ENCODE data around the gene TRIM46.
A peak's percentile ranks its signal among the peaks of the same experiment; 100 is the strongest.

The TRIM46 gene, protein sequence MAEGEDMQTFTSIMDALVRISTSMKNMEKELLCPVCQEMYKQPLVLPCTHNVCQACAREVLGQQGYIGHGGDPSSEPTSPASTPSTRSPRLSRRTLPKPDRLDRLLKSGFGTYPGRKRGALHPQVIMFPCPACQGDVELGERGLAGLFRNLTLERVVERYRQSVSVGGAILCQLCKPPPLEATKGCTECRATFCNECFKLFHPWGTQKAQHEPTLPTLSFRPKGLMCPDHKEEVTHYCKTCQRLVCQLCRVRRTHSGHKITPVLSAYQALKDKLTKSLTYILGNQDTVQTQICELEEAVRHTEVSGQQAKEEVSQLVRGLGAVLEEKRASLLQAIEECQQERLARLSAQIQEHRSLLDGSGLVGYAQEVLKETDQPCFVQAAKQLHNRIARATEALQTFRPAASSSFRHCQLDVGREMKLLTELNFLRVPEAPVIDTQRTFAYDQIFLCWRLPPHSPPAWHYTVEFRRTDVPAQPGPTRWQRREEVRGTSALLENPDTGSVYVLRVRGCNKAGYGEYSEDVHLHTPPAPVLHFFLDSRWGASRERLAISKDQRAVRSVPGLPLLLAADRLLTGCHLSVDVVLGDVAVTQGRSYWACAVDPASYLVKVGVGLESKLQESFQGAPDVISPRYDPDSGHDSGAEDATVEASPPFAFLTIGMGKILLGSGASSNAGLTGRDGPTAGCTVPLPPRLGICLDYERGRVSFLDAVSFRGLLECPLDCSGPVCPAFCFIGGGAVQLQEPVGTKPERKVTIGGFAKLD
- total RNA-seq, result 1.7 to 10.7 reads per million in 2 experiments

GRCh38 chr1:155173478-155174323 lies at the start of gene TRIM46:
Gene TRIM46, plus strand, starts transcription at chr1:155173849. Its CDS starts 118 bp downstream, at chr1:155173967.
- peak; percentile 48 for DNase-seq (ENCODE audit: low read depth)

DNA sequence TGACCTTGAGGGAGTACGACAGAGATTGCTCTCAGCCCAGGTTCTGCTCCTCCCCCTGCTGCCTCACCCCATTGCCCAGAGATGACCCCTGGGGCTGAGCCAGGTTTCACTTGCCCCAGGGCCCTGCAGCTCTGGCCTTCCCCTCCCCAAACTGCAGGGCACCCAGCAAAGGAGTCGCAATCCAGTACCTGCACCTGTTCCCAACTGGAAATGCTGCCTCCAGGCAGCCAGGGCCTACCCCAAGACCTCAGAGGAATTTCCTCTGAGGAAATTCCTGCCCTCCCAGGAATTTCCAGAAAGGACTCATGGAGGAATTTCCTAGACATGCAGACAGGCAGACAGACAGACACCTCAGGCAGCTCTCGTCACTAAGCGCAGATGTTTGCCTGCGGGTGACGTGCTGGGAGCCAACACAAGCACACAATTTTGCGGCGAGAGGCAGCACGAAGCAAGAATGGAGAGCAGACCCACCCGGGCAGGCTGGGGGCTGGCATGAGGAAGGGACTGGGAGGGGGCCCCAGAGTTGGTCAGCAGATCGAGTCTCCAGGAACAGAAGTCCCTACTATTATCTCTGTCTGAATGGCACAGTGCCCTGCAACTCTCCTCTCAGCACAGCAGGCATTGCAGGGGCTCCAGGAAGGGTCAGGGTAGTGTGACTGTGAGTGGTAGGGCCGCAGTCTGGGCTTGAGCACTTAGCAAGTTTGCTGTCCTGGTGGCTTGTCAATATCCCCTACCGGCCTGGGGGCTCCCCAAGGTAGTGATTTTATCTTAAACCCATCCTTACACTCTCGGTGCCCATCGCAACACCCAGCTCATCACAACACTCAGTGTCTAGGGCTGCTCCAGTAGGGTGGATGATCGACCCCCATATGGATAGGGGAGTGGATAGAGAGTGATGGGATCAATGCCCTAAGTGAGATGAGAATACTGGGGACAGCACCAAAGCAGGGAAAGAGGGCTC lies 48.9 kb upstream of the TRIM46 start:
- DNase-seq (ENCODE audit: low read depth), result no peak

DNA sequence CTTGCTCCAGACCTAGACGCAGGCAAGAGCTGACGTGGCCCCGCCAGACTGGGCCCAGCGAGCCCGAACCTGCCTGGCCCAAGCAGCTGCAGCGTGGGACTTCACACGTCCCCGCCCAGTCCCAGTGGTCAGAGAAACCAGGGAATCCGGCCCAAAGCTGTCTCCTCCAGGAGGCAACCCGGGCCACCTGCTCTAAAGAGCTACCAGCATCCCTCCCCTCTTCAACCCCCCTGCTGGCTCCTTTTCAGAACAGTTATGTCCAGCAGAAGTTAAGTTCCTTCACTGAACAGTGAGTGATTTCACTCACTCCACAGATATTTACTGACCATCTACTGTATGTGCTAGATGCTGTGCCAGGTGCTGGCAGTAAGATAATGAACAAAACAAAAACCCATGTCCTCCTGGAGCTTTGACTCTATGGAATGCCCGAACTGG lies 48.1 kb upstream of the TRIM46 start:
- no peak for DNase-seq (ENCODE audit: low read depth)

- no peak for DNase-seq (ENCODE audit: low read depth)
Measured at GRCh38 chr1:155125946-155126555, 47.6 kb upstream of the TRIM46 start.

GRCh38 chr1:155126556-155127104 lies 47.0 kb upstream of the TRIM46 start:
- DNase-seq (ENCODE audit: low read depth), result no peak

GRCh38 chr1:155127105-155127966 lies 46.3 kb upstream of the TRIM46 start, which contains the start of gene EFNA1:
Gene EFNA1, plus strand, starts transcription at chr1:155127876. Its CDS starts 102 bp downstream, at chr1:155127978.
- peak; percentile 27 for DNase-seq (ENCODE audit: low read depth)

- no peak for DNase-seq (ENCODE audit: low read depth)
Measured at GRCh38 chr1:155127967-155128754, 45.5 kb upstream of the TRIM46 start.

DNA sequence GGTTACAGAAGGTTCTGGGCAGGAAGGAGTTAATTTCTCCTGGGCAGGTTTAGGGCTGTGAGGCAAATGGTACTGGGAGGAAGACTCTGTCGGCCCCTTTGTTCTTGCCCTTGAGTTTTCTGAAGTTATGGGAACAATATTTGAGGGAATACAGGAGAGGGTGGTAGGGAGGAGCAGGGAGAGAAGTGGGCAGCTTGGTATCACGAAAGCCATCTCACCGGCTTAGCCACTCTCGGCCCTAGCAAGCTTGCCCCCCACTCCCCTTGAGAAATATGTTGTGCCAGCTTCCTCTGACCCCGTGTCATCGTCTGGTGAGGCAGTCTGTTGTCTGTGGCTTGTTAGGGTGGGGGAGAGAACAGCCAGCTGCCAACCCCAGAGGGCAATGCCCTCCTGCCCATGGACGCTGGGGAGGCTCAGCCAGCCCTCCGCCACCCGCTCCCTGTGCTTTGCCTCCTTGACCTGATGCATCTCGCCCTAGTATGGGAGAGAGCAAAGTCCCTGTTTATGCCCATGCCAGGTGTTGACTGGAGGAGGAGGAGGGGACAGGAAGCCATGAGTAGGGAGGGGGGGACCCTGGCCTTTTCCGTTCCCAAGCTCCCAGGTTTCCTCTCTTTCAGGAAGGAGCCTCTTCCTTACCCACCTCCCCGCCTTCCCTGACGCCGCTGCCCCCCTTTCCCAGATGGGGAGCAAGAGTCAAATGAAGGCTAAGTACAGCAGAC lies 44.7 kb upstream of the TRIM46 start:
- DNase-seq (ENCODE audit: low read depth), result no peak

GRCh38 chr1:155130272-155131006 lies 43.2 kb upstream of the TRIM46 start:
- no peak for DNase-seq (ENCODE audit: low read depth)

- DNase-seq (ENCODE audit: low read depth), result no peak
Measured at GRCh38 chr1:155131285-155131684, 42.4 kb upstream of the TRIM46 start.

GRCh38 chr1:155131856-155132255 lies 41.8 kb upstream of the TRIM46 start:
- no peak for DNase-seq (ENCODE audit: low read depth)

- DNase-seq (ENCODE audit: low read depth), result no peak
Measured at GRCh38 chr1:155133799-155134281, 39.8 kb upstream of the TRIM46 start.

- DNase-seq (ENCODE audit: low read depth), result no peak
Measured at GRCh38 chr1:155134322-155134721, 39.3 kb upstream of the TRIM46 start.

- DNase-seq (ENCODE audit: low read depth), result no peak
Measured at GRCh38 chr1:155134880-155135414, 38.7 kb upstream of the TRIM46 start.

DNA sequence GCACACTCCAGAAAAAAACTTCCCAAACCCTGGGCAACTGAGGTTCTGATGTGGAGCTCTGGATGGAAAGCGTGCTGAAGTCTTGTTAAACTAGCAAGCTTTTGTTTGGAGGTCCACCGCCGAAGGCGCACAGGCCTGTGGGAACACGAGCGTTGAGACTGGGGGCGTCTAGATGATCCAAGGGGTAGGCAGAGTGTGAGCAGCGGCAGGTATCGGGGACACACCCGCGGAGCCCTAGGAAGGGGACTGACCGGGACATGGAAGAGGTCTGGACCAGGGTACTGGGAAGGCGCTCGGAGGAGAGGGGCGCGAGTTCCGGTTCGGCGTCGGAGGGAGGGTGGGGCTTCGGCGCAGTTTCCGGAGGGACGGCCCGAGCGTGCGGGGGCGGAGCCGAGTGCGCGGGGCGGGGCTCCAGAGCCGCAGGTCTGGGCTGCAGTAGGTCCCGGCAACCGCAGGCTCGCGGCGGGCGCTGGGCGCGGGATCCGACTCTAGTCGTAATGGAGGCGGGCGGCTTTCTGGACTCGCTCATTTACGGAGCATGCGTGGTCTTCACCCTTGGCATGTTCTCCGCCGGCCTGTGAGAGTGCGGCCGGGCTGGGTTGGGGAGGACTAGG lies 38.1 kb upstream of the TRIM46 start, which contains the start of gene SLC50A1:
Gene SLC50A1, plus strand, starts transcription at position 438 of the 614 bp plus-strand sequence. Its CDS starts 60 bp downstream, at position 498.
- DNase-seq (ENCODE audit: low read depth), result peak; percentile 87

DNA sequence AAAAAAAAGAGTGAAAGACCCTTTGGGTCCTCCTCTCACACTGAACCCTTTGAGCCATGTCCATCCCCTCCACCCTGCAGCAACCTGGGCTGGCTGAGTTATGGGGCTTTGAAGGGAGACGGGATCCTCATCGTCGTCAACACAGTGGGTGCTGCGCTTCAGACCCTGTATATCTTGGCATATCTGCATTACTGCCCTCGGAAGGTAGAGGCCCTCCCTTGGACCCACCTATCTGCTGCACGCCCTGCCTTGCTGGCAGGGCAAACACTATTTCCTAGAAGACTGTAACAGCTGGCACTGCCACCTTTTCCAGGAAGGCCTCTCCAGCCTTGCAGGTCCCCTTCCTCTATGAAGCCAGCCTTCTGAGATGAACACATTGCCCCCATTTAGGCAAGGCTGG lies 36.9 kb upstream of the TRIM46 start:
- DNase-seq (ENCODE audit: low read depth), result no peak
